ENCODE results near the gene NUMA1. TPM values are rescaled to one million over a fixed set of nuclear protein-coding genes. Genes with fewer than 3 reads are reported as not detected.

NUMA1 gene
- total and polyA plus RNA-seq, 2 of the 13 experiments (the other 11 are each of a cell fraction or from before 2014, with no cell fraction given) = 57.3 to 60.2 TPM

DNA sequence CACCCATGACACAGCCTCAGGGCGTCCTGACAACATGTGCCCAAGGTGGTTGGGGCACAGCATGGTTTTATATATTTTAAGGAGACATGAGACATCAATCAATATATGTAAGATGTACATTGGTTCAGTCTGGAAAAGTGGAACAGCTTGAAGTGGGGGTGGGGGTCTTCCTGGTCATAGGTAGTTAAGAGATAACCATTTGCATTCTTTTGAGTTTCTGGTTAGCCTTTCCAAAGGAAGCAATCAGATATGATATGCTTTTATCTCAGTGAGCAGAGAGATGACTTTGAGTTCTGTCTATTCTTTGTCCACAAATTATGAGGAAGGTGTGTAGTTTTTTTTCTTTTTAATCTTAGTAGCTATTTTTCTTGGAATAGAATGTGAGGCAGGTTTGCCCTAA is 42.3 kb upstream of the NUMA1 start:
- no peak for FAIRE-seq
- 22% methylated on average over 1 of the region's 1 CpG for WGBS (ENCODE audit: low lambda C conversion rate)
- H3K4me3 ChIP-seq (replicated peaks in 1 of 3; ENCODE audit: insufficient read depth in 1 of 3, low read depth in 2 of 3, low read length in 3 of 3) = no peak overlapping the region

More for the DNA sequence above, 42.3 kb upstream of the NUMA1 start:
- Histone ChIP-seq H3K36me3 (replicated peaks in 1 of 2; ENCODE audit: control insufficient read depth in 1 of 2, insufficient read depth in 2 of 2, low read length in 2 of 2) (no peaks in the 10 kb centered on the region), H3K4me1 (ENCODE audit: insufficient read depth, low read length) (peaks cover 6% of the 10 kb centered on the region; the same call in 1 of the 2 replicates), H2AFZ (ENCODE audit: low read length) (no peak overlapping the region), H4K20me1 (ENCODE audit: insufficient read depth, low read length) (no peaks in the 10 kb centered on the region), H3K27me3 (ENCODE audit: control insufficient read depth in 1 of 2, insufficient read depth in 2 of 2, low read length in 2 of 2) (peaks cover 1 to 3% of the 10 kb centered on the region in 2 experiments; a peak in 2 of 5 replicates), H3K27ac (ENCODE audit: extremely low read length, insufficient read depth, low read length) (no peak overlapping the region), H3K79me2 (ENCODE audit: insufficient read depth, low read length) (no peaks in the 10 kb centered on the region), H3K9ac (ENCODE audit: insufficient read depth, low read depth, low read length) (no peak overlapping the region), H3K9me3 (ENCODE audit: low read length) (peaks cover 3% of the 10 kb centered on the region; the same call in 1 of the 2 replicates), H3K4me2 (ENCODE audit: low read depth, low read length) (no peak overlapping the region)
- in situ Hi-C loops (cut with HindIII; ENCODE audit: extremely low pct_ligation_motif_present, low pct_unique_long_range_greater_than_20kb) = no loop called here
- TF ChIP-seq NR1H2 (CRISPR knock-in tag; IDR thresholded peaks at IDR 0.05; ENCODE audit: borderline replicate concordance, low read depth) (no peak), GABPA (IDR thresholded peaks at IDR 0.05; ENCODE audit: low read depth, low read length) (no peak), GABPA (CRISPR knock-in tag; IDR thresholded peaks at IDR 0.05; ENCODE audit: low read depth) (no peak), KDM6A (CRISPR knock-in tag; IDR thresholded peaks at IDR 0.05; ENCODE audit: low read depth) (no peak), ZSCAN5A (CRISPR knock-in tag; IDR thresholded peaks at IDR 0.05; ENCODE audit: borderline replicate concordance) (no peak), YY1 (IDR thresholded peaks at IDR 0.05; ENCODE audit: insufficient read depth, insufficient replicate concordance, low read depth, low read length) (no peak), ZNF547 (CRISPR knock-in tag; IDR thresholded peaks at IDR 0.05) (no peak), KLF15 (CRISPR knock-in tag; IDR thresholded peaks at IDR 0.05; ENCODE audit: borderline replicate concordance) (no peak), MAFF (IDR thresholded peaks at IDR 0.05; ENCODE audit: low read depth, low read length) (no peak)
- TF ChIP-seq, protein P1, sequence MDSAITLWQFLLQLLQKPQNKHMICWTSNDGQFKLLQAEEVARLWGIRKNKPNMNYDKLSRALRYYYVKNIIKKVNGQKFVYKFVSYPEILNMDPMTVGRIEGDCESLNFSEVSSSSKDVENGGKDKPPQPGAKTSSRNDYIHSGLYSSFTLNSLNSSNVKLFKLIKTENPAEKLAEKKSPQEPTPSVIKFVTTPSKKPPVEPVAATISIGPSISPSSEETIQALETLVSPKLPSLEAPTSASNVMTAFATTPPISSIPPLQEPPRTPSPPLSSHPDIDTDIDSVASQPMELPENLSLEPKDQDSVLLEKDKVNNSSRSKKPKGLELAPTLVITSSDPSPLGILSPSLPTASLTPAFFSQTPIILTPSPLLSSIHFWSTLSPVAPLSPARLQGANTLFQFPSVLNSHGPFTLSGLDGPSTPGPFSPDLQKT (CRISPR knock-in tag; IDR thresholded peaks at IDR 0.05; ENCODE audit: borderline replicate concordance) = no peak
- intact Hi-C loops (cut with micrococcal nuclease; ENCODE audit: unreplicated experiment) = no loop called here
- no peak for DNase-seq (ENCODE audit: low spot score)
- ChIA-PET POLR2A (no interaction called here), CTCF (ENCODE audit: low intra/inter-chr PET ratio, low total read pairs) (no interaction called here)
- no TSS peak for BruUV-seq (replicated peaks)
- ATAC-seq = no peak
